HUDEP-2 (cell line): ENCODE measurements around the gene TNIK.

ENCODE experiments used
- DNase-seq, 76 experiments: peaks; one replicate each; lab custom pipeline; 2025; ENCODE audit not compliant: unreplicated experiment in 76 of 76; lab: John Stamatoyannopoulos, UW

The TNIK gene

DNA sequence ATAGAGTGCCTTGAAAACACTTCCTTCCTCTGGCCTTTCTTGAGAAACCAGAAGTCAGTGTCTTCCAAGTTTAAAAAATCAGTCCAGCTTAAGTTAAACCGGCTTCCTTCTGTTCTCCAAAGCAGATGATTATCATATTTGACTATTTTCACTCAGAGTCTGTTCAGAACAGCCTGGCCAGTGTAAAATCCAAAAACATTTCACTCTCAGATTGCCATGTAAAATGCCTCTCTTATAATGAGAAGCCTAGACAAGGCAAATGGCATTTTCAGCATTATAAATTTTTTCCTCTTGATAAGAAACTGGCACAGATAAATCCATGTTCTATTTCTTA is 193.5 kb downstream of the TNIK start:
- DNase-seq, result no peak

- DNase-seq, result no peak
Observed at GRCh38 chr3:171266034-171266739, 194.0 kb downstream of the TNIK start.

DNA sequence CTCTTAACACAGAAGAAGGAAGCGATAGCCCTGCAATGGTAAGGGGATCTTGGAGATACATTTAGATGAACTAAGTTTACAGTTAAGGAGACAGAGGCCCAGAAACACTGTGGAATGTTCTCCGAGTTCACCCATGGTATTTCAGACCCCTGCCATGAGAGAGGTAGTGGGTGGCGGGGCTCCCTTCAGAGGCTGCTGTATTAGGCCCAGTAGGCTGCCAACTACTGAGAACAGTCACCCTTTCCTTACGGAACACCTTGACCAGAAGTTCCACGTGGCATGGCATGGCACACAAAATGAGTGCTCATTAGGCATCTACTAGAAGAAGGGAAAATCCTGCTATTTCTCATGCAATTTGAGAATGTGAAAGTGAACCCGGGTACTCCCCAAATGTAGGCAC is 195.4 kb downstream of the TNIK start:
- DNase-seq, result no peak

DNA sequence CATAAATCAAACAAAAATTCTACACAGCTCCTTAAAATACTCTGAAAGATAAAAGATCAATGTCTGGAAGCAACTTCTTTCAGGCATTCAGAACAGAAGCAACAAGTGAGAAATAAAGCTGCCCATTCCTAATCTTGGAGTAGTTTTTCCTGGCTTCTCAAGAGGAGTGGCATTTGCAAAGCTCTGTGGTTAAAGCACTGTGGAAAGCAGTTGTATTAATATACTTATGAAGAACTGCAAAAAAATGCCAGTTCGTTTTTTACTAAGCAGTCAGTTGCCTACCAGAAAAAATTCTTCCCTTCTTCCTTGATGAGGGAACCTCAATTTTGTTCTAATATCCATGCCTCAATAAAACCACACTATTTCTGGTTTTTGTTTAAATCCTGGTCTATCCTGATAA is 197.8 kb downstream of the TNIK start:
- DNase-seq, result no peak

GRCh38 chr3:171261487-171261886 is 198.7 kb downstream of the TNIK start:
- no peak for DNase-seq

GRCh38 chr3:171260899-171261298 is 199.3 kb downstream of the TNIK start:
- DNase-seq, result no peak

DNA sequence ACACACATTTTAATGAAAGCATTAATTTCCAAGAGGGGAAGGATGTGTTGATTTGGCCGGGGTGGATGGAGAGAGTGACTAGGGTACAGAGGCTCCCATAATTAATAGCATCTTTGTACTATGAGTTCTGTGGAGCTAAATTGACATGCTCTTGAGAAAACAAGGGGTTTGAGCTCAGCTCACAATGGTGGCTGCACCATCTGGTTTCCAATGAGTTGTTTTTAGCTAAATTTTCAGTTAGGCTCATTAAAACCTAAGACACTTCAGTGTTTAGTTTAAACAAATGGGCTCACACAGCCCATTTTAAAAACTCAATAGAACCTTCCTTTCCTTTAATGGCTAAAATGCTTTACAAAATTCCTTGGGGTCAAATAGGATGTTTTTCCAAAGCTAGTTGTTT is 199.7 kb downstream of the TNIK start:
- no peak for DNase-seq

DNA sequence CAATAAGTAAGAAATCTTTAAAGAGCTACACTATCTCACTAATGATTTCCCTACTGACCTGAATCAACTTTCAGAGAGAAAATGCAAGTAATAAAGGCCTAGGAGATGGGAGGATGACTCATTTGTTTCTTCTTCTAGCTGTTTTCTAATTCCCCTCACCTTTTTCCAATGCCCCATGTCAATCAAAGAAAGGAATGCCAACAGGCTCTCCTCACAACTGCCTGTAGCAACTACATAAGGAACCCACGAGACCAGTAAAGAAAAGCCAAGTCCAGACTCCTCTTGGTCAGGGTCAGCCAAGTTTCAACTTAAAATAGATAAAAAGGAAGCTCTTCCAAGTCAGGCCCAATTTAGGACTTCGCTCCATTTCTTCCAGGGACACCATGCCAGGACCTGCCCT is 201.9 kb downstream of the TNIK start:
- DNase-seq, result no peak

DNA sequence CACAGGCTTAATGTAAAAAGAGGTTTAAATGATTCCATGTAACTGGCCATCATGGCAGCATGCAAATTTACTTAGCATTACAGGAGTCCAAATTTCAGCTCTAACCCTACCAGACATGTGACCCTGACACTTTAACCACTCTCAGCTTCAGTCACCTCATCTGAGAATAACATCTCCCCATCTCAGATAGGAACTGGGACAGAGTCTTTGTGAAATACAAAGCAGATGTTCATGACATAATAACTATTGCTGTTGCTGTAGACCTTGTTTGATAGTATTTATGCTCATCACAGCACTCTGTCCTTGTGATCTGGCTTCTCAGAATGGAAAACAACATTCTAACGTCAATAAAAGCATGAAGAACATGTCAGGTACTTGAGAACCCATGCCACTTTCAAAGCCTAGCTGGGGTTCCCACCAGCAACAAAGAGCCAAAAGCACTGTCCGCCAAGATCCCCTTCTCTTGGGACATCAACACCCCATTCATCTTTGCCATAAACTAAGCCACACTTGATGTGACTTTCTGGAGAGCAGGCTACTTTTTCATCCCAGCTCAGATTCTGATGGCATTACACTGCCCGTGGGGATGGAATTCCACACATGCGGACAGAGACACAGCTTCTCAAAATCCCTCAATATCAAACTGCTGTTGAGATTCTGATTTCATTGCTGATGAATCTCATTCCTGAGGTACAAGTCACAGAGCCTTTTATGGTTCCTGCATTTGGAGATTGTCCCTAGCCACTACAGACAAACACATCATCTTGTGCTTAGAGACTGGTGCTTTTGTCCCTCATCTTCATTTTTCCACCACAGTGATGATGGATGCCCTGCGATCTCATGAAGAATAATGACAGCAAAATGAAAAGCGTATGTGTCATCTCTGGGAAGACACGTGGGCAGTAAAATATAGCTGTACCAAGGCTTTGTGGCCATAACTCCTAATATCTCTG is 202.7 kb downstream of the TNIK start:
- no peak for DNase-seq

DNA sequence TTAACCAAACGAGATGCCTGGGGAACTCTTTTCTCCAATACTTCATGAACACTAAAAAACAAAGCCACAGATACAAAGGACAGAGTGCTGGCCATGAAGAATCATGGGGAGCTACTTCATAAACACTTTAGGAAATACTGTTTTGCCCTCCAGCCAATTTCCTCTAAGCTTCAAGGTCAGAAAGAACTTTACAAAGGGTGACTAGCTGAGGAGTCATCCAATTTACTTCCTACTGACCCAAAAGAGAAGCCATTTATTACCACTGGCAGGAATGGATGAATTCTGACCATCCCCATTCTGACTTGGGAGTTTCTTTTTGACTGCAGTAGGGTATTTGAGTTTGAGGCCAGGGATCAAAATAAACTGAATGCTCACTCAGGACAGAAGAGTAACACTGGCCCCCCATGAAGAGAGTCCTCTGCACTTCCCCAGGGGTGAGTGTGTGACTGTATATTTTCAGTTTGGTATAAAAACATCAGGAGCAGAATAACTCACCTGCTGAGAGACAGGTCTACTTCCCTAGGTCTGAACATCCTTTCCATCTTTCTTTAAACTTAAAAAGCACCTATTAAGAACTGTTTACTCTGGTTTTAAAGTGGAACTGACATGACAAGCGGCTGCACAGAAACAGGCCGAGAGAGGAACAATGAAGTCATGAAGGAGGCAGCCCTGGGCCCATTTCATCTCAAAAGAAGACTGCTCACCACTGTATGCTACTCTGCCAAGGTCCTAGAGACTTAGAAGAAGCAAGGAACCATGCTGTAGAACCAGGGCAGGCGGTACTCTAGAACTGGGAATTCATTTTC is 203.6 kb downstream of the TNIK start:
- DNase-seq, result no peak

GRCh38 chr3:171255236-171255806 is 204.9 kb downstream of the TNIK start:
- no peak for DNase-seq

DNA sequence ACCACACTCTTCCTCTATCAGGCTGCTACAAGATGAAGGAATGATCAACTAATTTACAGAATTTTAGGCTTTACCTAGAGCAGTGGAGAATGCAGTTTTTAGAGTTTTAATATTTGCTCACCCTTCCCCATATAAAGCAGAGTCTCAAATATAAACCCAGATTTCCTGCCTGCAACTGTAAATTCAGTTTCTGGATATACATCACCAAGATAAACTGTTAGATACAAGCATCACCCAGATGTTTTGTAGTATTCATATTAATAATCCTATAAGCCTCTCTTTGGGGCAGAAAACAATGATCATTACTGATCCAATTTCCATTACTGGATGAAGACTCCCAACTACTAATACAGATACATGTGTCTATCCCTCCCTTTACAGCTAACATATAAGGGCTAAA is 205.9 kb downstream of the TNIK start:
- no peak for DNase-seq

DNA sequence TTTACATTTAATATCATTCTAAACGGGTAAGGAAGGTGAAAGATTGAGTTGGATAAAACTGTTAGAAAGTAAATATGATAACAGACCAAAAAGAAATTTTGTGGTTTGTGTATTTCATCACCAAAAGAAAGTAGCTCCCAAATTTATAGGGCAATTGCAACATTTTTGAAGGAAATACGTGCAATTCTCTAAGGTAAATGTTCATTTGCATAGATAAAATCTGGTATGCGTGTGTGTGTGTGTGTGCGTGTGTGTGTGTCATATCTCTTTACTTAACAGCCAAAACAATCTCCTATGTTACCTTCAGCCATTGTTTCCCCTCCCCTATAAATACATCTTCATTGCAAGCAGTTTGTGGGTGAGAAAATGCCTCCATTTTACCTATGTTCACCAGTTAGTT is 208.4 kb downstream of the TNIK start:
- DNase-seq, result no peak

- DNase-seq, result no peak
Observed at GRCh38 chr3:171250444-171250843, 209.8 kb downstream of the TNIK start.

GRCh38 chr3:171249245-171249644 is 211.0 kb downstream of the TNIK start:
- DNase-seq, result no peak

- no peak for DNase-seq
Observed at GRCh38 chr3:171248426-171249111, 211.6 kb downstream of the TNIK start.

- DNase-seq, result no peak
Observed at GRCh38 chr3:171245796-171246765, 214.1 kb downstream of the TNIK start.

- DNase-seq, result no peak
Observed at GRCh38 chr3:171242951-171243350, 217.3 kb downstream of the TNIK start.

GRCh38 chr3:171242170-171242569 is 218.0 kb downstream of the TNIK start:
- DNase-seq, result no peak
